Measurements from ENCODE around the gene CCDC69. TPM values are rescaled to one million over a fixed set of nuclear protein-coding genes. Genes with fewer than 3 reads are reported as not detected.
"Not testable (repeated sequence)": the region's sequence is repeated elsewhere in the genome, so short reads cannot be mapped to it uniquely, and the experiment has no call there.

CCDC69 gene
- total RNA-seq, 2 donors from 2014 or later, result 7.1 to 29.0 TPM

- no peak for ATAC-seq
- intact Hi-C loops (cut with DNase I, micrococcal nuclease), result loop anchor here in 1 of 2 donors (10.0 kb wide), 1 partner anchor 55 kb away; no protein-coding TSS in a partner anchor
- no peak for DNase-seq
These were observed 44.4 kb downstream of the CCDC69 start for GRCh38 chr5:151179489-151179840.

- ATAC-seq (no peak), DNase-seq (no peak)
- intact Hi-C loops (cut with DNase I, micrococcal nuclease), result loop anchor here in 1 of 2 donors (10.0 kb wide), 1 partner anchor 56 kb away; no protein-coding TSS in a partner anchor
These were observed 45.0 kb downstream of the CCDC69 start for GRCh38 chr5:151178777-151179488.

- DNase-seq (no peak), ATAC-seq (no peak)
- intact Hi-C loops (cut with DNase I, micrococcal nuclease), result loop anchor here in 1 of 2 donors (10.0 kb wide), 1 partner anchor 56 kb away; no protein-coding TSS in a partner anchor
These were observed 45.5 kb downstream of the CCDC69 start for GRCh38 chr5:151178372-151178771.

GRCh38 chr5:151176268-151176667 is 47.6 kb downstream of the CCDC69 start:
- DNase-seq, ATAC-seq: not testable (repeated sequence)
- intact Hi-C loops (cut with DNase I, micrococcal nuclease), result loop anchor here in 1 of 2 donors (10.0 kb wide), 1 partner anchor 59 kb away; no protein-coding TSS in a partner anchor

- DNase-seq, result no peak
- intact Hi-C loops (cut with DNase I, micrococcal nuclease), result loop anchor here in 1 of 2 donors (10.0 kb wide), 1 partner anchor 60 kb away; no protein-coding TSS in a partner anchor
- no peak for ATAC-seq
These were observed 49.2 kb downstream of the CCDC69 start for GRCh38 chr5:151174612-151175101.

GRCh38 chr5:151173711-151174611 is 49.9 kb downstream of the CCDC69 start:
- ATAC-seq (no peak), DNase-seq (no peak)
- intact Hi-C loops (cut with DNase I, micrococcal nuclease), result loop anchor here in 1 of 2 donors (10.0 kb wide), 1 partner anchor 61 kb away; no protein-coding TSS in a partner anchor

GRCh38 chr5:151171529-151171928 is 52.4 kb downstream of the CCDC69 start:
- DNase-seq (no peak), ATAC-seq (no peak)
- intact Hi-C loops (cut with DNase I, micrococcal nuclease), result loop anchor here in 1 of 2 donors (10.0 kb wide), 1 partner anchor 63 kb away; no protein-coding TSS in a partner anchor

- DNase-seq (no peak), ATAC-seq (no peak)
- intact Hi-C loops (cut with DNase I, micrococcal nuclease), result loop anchor here (2.0 to 5.0 kb wide), 2 partner anchors 42 to 46 kb away; no protein-coding TSS in a partner anchor
These were observed 55.1 kb downstream of the CCDC69 start for GRCh38 chr5:151168602-151169344.

- ATAC-seq (no peak), DNase-seq (no peak)
- intact Hi-C loops (cut with DNase I, micrococcal nuclease), result loop anchor here in 1 of 2 donors (5.0 kb wide), 1 partner anchor 45 kb away; no protein-coding TSS in a partner anchor
These were observed 56.9 kb downstream of the CCDC69 start for GRCh38 chr5:151167022-151167421.

GRCh38 chr5:151164687-151165392 is 59.1 kb downstream of the CCDC69 start:
- intact Hi-C loops (cut with DNase I, micrococcal nuclease), result loop anchor here in 1 of 2 donors (5.0 kb wide), 1 partner anchor 43 kb away; no protein-coding TSS in a partner anchor
- ATAC-seq (peak; percentile 93), DNase-seq (peak; percentile 59 to 76)

- intact Hi-C loops (cut with DNase I, micrococcal nuclease), result no loop called here
- DNase-seq, result no peak
- no peak for ATAC-seq
These were observed 61.1 kb downstream of the CCDC69 start for GRCh38 chr5:151162776-151163175.

GRCh38 chr5:151159649-151160373 is 64.1 kb downstream of the CCDC69 start:
- no peak for ATAC-seq
- intact Hi-C loops (cut with DNase I, micrococcal nuclease), result no loop called here

GRCh38 chr5:151158287-151158661 is 65.6 kb downstream of the CCDC69 start:
- intact Hi-C loops (cut with DNase I, micrococcal nuclease), result no loop called here
- ATAC-seq (no peak), DNase-seq (no peak)

More at GRCh38 chr5:151159649-151160373, 64.1 kb downstream of the CCDC69 start:
- DNase-seq, result no peak

- peak; percentile 98 for ATAC-seq
- DNase-seq, result peak; percentile 78 to 83
- intact Hi-C loops (cut with DNase I, micrococcal nuclease), result no loop called here
These were observed 66.2 kb downstream of the CCDC69 start, which contains the start of gene ANXA6 for GRCh38 chr5:151157426-151158286. ANXA6 (minus strand) TSS chr5:151157779; CDS start chr5:151147901, 9,878 bp downstream.

- peak in 1 of 2 donors; percentile 29 for DNase-seq
- ATAC-seq, result peak; percentile 17
- intact Hi-C loops (cut with DNase I, micrococcal nuclease), result no loop called here
These were observed 67.1 kb downstream of the CCDC69 start for GRCh38 chr5:151156507-151157420.
